SK-N-SH (cell line): ENCODE results near the gene TRAFD1.

ENCODE experiments used
- CTCF ChIP-seq: fragments of 200-600 bp; sonication (generic); IDR thresholded peaks from 2 replicates; pipeline ENCODE4 v1.6.1; 2017; ENCODE audit warnings: antibody characterized with exemption, mild to moderate bottlenecking, moderate library complexity
- EZH2phosphoT487 ChIP-seq: fragments of 200-600 bp; sonication (generic); IDR thresholded peaks from 2 replicates; pipeline ENCODE4 v1.6.1; 2017; ENCODE audit warnings: low read depth, mixed run types, mild to moderate bottlenecking, antibody characterized with exemption, moderate library complexity, borderline replicate concordance
- FOXM1 ChIP-seq: IDR thresholded peaks from 2 replicates; pipeline ENCODE4 v1.4.0; 2012; ENCODE audit warnings: low read depth, mild to moderate bottlenecking
- POLR2AphosphoS5 ChIP-seq: IDR thresholded peaks from 2 replicates; pipeline ENCODE4 v1.6.1; 2012; ENCODE audit warnings: low read depth, low read length
- REST ChIP-seq: IDR thresholded peaks from 2 replicates; pipeline ENCODE4 v1.6.1; 2012; ENCODE audit warnings: mild to moderate bottlenecking, low read depth, low read length, moderate library complexity
- SIN3A ChIP-seq: IDR thresholded peaks from 2 replicates; pipeline ENCODE4 v1.6.1; 2012; ENCODE audit warnings: low read depth, mild to moderate bottlenecking, low read length, moderate library complexity, borderline replicate concordance
- TAF1 ChIP-seq: IDR thresholded peaks from 2 replicates; pipeline ENCODE4 v1.6.1; 2012; ENCODE audit warnings: low read depth, mild to moderate bottlenecking, low read length, moderate library complexity, borderline replicate concordance
- USF2 ChIP-seq: fragments of 150-350 bp; IDR thresholded peaks from 2 replicates; pipeline ENCODE4 v1.6.1; 2017; ENCODE audit warnings: antibody characterized with exemption, low read length, low read depth, borderline replicate concordance
- TF ChIP-seq, protein P1 (sequence below): fragments of 150-350 bp; IDR thresholded peaks from 2 replicates; pipeline ENCODE4 v1.6.1; 2016; ENCODE audit warnings: mild to moderate bottlenecking, low read depth, low read length

DNA sequence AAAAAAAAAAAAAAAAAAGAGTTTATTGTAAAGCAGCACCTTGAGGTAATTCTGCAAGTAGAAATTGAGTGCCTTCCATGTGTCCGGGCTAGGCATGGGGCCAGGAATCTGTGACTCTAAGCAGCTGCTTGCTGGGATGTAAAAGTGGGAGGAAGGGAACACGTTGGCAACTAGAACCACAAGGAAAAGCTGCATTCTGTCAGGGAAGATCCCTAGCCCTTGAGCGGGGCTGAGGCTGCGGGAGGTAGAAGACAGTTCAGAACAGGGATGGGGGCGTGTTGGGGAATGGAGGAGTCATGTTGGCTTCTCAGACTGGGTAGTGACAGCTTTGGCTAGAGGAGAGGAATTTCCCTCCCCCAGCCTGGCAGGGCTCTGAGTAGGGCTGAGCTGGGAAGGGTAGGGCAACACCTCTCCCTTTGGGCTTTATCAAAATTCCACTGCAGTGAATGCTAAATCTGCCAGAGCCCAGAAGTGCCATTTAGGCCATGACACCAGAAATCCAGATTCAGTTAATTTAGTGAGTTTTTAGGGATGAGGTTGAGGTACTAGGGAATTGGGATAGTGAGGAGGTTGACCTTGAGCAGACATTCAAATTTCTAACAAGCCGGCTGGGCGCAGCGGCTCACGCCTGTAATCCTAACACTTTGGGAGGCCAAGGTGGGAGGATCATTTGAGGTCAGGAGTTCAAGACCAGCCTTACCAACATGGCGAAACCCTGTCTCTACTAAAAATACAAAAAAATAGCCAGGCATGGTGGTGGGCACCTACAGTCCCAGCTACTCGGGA lies 3.4 kb upstream of the TRAFD1 start:
- no peak for TF ChIP-seq FOXM1
- no peak for TF ChIP-seq POLR2AphosphoS5
- TF ChIP-seq, protein P1, sequence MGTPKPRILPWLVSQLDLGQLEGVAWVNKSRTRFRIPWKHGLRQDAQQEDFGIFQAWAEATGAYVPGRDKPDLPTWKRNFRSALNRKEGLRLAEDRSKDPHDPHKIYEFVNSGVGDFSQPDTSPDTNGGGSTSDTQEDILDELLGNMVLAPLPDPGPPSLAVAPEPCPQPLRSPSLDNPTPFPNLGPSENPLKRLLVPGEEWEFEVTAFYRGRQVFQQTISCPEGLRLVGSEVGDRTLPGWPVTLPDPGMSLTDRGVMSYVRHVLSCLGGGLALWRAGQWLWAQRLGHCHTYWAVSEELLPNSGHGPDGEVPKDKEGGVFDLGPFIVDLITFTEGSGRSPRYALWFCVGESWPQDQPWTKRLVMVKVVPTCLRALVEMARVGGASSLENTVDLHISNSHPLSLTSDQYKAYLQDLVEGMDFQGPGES = no peak
- TF ChIP-seq USF2 = no peak
- 0 out of 2 replicates have a peak, but pooled peaks have one; percentile 12 for TF ChIP-seq REST
- TF ChIP-seq CTCF = no peak
- no peak for TF ChIP-seq EZH2phosphoT487
- TF ChIP-seq TAF1 = no peak
- no peak for TF ChIP-seq SIN3A
